Peyer's patch (tissue), 4 donors: ENCODE results near the gene AANAT.

Experiments used
- POLR2A ChIP-seq, 2 donors: fragments of 450-650 bp; IDR thresholded peaks; one replicate each; pipeline ENCODE4 v1.5.1; 2017; ENCODE audit warnings: antibody characterized with exemption in 2 of 2, mild to moderate bottlenecking in 2 of 2, moderate library complexity in 2 of 2
- TF ChIP-seq, protein P1 (sequence below), 6 experiments: fragments of 450-650 bp in 4 of 6; fragments of 200-600 bp in 2 of 6; sonication (generic) in 1 of 6; IDR thresholded peaks; one replicate each; pipeline ENCODE4 v1.5.1; 2017 to 2019; ENCODE audit warnings: antibody characterized with exemption in 6 of 6, mild to moderate bottlenecking in 3 of 6, moderate library complexity in 1 of 6

DNA sequence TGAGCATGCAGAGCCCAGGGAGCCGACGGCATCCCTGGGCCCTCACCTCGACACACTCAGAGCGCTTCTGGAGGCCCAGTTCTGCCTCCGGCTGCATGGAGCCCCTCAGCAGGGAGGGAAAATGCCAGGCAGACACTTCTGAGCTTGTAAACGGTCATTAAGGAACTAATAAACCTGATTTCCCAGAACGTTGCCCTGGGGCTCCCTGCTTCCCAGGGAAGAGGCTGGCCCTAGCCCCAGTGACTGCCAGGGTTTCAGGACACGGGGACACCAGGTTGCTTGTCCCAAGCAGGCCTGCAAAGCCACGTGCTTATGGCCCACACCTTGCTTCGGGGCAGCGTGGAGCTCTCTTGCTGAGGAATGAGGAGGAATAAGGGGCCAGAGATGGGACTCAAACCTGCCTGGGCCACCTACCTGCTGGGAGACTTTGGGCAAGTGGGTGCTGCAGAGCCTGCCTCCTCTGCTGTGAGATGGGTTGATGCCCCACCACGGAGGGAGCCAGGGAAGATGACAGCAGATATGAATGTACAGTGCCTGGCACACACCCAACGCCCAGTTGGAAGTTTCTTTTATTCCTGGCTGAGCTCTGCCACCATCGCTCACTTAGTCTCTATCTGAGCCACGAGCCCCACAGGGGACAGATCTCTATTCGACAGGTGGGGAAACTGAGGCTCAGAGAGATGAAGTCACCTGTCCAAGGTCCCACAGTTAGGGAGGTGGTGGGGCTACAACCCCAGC, 28.4 kb downstream of the AANAT start:
- TF ChIP-seq, protein P1, sequence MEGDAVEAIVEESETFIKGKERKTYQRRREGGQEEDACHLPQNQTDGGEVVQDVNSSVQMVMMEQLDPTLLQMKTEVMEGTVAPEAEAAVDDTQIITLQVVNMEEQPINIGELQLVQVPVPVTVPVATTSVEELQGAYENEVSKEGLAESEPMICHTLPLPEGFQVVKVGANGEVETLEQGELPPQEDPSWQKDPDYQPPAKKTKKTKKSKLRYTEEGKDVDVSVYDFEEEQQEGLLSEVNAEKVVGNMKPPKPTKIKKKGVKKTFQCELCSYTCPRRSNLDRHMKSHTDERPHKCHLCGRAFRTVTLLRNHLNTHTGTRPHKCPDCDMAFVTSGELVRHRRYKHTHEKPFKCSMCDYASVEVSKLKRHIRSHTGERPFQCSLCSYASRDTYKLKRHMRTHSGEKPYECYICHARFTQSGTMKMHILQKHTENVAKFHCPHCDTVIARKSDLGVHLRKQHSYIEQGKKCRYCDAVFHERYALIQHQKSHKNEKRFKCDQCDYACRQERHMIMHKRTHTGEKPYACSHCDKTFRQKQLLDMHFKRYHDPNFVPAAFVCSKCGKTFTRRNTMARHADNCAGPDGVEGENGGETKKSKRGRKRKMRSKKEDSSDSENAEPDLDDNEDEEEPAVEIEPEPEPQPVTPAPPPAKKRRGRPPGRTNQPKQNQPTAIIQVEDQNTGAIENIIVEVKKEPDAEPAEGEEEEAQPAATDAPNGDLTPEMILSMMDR (IDR thresholded peaks at IDR 0.05): no peak
- no peak for TF ChIP-seq POLR2A (IDR thresholded peaks at IDR 0.05)
